ENCODE data around the gene NEU1.

DNA sequence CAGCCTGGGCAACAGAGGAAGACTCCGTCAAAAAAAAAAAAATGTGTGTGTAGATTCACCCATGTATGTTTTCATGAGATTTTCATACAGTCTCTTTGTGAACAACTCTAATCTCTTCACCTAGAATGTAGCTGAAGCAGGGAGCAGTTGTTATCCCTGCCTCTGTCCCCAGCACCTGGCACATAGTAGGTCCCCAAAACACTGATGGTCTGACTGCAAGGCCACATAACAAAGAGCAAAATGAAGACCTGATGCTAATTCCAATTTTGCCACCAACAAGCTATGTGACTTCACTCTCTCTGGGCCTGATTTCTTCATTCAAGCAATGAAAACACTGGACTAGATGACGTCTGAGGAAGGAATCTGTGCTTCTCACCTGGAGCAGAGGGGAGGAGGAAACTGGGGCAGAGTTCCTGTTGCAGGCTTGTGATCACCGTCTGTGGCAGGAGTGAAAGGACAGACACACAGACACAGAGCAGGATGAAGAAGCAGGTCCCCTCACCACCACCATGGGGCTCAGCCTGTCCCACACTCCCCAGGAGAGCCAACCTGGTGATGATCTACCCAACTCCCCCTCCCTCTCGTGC is 11.6 kb upstream of the NEU1 start:
- TF ChIP-seq GATA2 (IDR thresholded peaks at IDR 0.05; ENCODE audit: low read depth, low read length) (no peak), GATA3 (IDR thresholded peaks at IDR 0.05; ENCODE audit: low read depth, low read length) (no peak)
